NB4 (cell line): ENCODE results near the gene C6.

Experiments
- CTCF ChIP-seq: IDR thresholded peaks from one replicate; pipeline ENCODE4 v1.5.1; 2012; ENCODE audit warnings: low read depth, low read length
- POLR2A ChIP-seq: IDR thresholded peaks from 2 replicates; pipeline ENCODE4 v1.6.1; 2011; ENCODE audit warnings: mild to moderate bottlenecking; ENCODE audit not compliant: insufficient read length; ENCODE audit errors: extremely low read depth

- no peak for TF ChIP-seq CTCF
- no peak for TF ChIP-seq POLR2A
Observed at GRCh38 chr5:41218929-41219657, 5.8 kb upstream of the C6 start.
